ENCODE results near the gene CAMSAP3.
A peak's percentile ranks its signal among the peaks of the same experiment; 100 is the strongest.

Gene CAMSAP3

GRCh38 chr19:7598180-7598579, 2.5 kb downstream of the CAMSAP3 start:
- no peaks in the 10 kb centered on the region for H3K9me3 Mint-ChIP-seq
- H3K4me3 Mint-ChIP-seq: peak overlapping the region; percentile 79 to 80 (median 80)

DNA sequence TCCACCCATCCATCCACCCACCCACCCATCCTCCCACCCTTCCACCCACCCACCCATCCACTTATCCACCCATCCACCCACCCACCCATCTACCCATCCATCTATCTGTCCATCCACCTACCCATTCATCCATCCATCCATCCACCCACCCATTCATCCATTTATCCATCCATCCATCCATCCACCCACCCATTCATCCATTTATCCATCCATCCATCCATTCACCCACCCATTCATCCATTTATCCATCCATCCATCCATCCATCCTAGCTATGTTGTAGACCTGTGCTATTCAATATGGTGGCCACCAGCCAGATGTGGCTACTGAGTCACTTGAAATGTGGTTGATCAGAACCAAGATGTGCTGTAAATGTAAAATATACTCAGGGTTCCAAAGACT, 5.1 kb downstream of the CAMSAP3 start:
- Mint-ChIP-seq H3K9me3 (no peaks in the 10 kb centered on the region), H3K4me1 (no peaks in the 10 kb centered on the region), H3K27me3 (ENCODE audit: low read depth) (peaks cover 27% of the 10 kb centered on the region), H3K27ac (no peak overlapping the region), H3K36me3 (ENCODE audit: low read depth) (peaks cover 4% of the 10 kb centered on the region), H3K4me3 (no peak overlapping the region)
- no peak for TF ChIP-seq CTCF (IDR thresholded peaks at IDR 0.05; ENCODE audit: unreplicated experiment in 3 of 3)

More at GRCh38 chr19:7598180-7598579, 2.5 kb downstream of the CAMSAP3 start:
- Mint-ChIP-seq H3K27ac (no peak overlapping the region), H3K4me1 (no peaks in the 10 kb centered on the region), H3K27me3 (ENCODE audit: low read depth) (peaks cover 50% of the 10 kb centered on the region), H3K36me3 (ENCODE audit: low read depth) (no peaks in the 10 kb centered on the region)
- TF ChIP-seq CTCF (IDR thresholded peaks at IDR 0.05; ENCODE audit: unreplicated experiment in 3 of 3): no peak

- no peaks in the 10 kb centered on the region for H3K4me1 Mint-ChIP-seq
- H3K27ac Mint-ChIP-seq: no peak overlapping the region
- peaks cover 16% of the 10 kb centered on the region for H3K27me3 Mint-ChIP-seq (ENCODE audit: low read depth)
- no peak for TF ChIP-seq CTCF (IDR thresholded peaks at IDR 0.05; ENCODE audit: unreplicated experiment in 3 of 3)
- H3K9me3 Mint-ChIP-seq: no peaks in the 10 kb centered on the region
- H3K4me3 Mint-ChIP-seq: no peak overlapping the region
- peaks cover 4% of the 10 kb centered on the region for H3K36me3 Mint-ChIP-seq (ENCODE audit: low read depth)
Measured at GRCh38 chr19:7602240-7602934, 6.7 kb downstream of the CAMSAP3 start.

- no peaks in the 10 kb centered on the region for H3K9me3 Mint-ChIP-seq
- no peaks in the 10 kb centered on the region for H3K4me1 Mint-ChIP-seq
- H3K27ac Mint-ChIP-seq: no peak overlapping the region
- peaks cover 10% of the 10 kb centered on the region for H3K27me3 Mint-ChIP-seq (ENCODE audit: low read depth)
- peaks cover 4% of the 10 kb centered on the region for H3K36me3 Mint-ChIP-seq (ENCODE audit: low read depth)
- no peak for TF ChIP-seq CTCF (IDR thresholded peaks at IDR 0.05; ENCODE audit: unreplicated experiment in 3 of 3)
- no peak overlapping the region for H3K4me3 Mint-ChIP-seq
Measured at GRCh38 chr19:7602935-7603497, 7.4 kb downstream of the CAMSAP3 start.

DNA sequence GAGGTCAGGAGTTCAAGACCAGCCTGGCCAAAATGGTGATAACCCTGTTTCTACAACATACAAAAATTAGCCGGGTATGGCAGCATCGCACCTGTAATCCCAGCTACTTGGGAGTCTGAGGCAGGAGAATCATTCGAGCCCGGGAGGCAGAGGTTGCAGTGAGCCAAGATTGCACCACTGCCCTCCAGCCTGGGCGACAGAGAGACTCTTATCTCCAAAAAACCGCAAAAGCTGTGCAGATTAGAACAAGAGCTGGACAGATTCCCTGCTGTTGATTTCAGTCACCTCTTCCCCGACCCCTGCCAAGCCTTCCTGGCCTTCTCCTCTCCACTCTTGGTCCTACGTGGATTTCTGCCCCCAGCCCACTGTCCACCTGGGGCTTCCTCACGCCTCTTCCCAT, 8.3 kb downstream of the CAMSAP3 start:
- H3K27me3 Mint-ChIP-seq (ENCODE audit: low read depth): peaks cover under 1% of the 10 kb centered on the region
- TF ChIP-seq CTCF (IDR thresholded peaks at IDR 0.05; ENCODE audit: unreplicated experiment in 3 of 3): no peak
- no peaks in the 10 kb centered on the region for H3K9me3 Mint-ChIP-seq
- H3K27ac Mint-ChIP-seq: no peak overlapping the region
- no peaks in the 10 kb centered on the region for H3K4me1 Mint-ChIP-seq
- no peak overlapping the region for H3K4me3 Mint-ChIP-seq
- H3K36me3 Mint-ChIP-seq (ENCODE audit: low read depth): peaks cover 4% of the 10 kb centered on the region
